HG03095 (cell line): ENCODE measurements around the gene ISY1.
"Not testable (repeated sequence)": the region's sequence is repeated elsewhere in the genome, so short reads cannot be mapped to it uniquely, and the experiment has no call there.

Experiments
- ATAC-seq: cut with Tn5 transposase; IDR thresholded peaks from one replicate; pipeline ENCODE4 v1.9.1; 2021; ENCODE audit warnings: moderate library complexity; ENCODE audit not compliant: unreplicated experiment

The ISY1 gene

GRCh38 chr3:129166579-129167332 is 5.9 kb upstream of the ISY1 start:
- ATAC-seq = no peak

- ATAC-seq = not testable (repeated sequence)
Measured at GRCh38 chr3:129165594-129165993, 4.7 kb upstream of the ISY1 start.

DNA sequence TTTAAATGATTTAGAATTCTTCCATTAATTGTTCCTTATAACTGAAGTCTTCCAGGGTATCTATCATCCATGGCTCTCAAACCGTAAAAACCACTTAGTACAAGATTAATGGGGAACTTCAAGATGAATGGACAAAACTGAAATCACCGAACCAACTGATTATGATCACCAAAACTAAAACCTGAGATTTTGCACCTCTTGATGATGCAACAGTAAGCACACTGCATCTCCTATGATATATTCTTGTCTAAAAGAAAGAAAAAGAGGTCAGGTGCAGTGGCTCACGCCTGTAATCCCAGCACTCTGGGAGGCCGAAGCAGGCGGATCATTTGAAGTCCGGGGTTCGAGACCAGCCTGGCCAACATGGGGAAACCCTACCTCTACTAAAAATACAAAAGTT is 3.6 kb upstream of the ISY1 start:
- no peak for ATAC-seq

GRCh38 chr3:129162729-129163579 is 2.1 kb upstream of the ISY1 start:
- ATAC-seq = no peak

- ATAC-seq = no peak
Measured at GRCh38 chr3:129161860-129162271, 1.0 kb upstream of the ISY1 start.

DNA sequence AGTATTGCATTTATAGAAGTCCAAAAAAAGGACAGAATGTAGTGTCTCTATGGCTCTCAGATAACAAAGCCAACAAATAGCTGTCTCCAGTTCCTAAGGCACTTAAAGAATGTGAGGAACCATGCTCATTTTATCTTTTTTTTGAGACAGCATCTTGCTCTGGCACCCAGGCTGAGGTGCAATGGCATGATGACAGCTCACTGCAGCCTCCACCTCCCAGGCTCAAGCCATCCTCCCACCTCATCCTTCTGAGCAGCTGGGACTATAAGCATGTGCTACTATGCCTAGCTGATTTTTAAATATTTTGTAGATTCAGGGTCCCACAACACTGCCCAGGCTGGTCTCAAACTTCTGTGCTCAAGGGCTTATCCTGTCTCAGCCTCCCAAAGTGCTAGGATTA is 16.1 kb downstream of the ISY1 start:
- ATAC-seq = no peak

DNA sequence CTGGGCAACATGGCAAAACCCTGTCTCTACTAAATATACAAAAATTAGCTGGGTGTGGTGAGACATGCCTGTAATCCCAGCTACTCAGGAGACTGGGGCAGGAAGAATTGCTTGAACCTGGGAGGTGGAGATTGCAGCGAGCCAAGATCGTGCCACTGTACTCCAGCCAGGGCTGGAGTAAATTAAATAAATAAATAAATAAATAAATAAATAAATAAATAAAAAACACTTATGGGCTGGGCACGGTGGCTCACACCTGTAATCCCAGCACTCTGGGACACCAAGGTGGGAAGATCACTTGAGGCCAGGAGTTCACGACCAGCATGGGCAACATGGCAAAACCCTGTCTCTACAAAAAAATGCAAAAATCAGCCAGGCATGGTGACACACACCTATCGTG is 19.9 kb downstream of the ISY1 start:
- ATAC-seq = not testable (repeated sequence)

DNA sequence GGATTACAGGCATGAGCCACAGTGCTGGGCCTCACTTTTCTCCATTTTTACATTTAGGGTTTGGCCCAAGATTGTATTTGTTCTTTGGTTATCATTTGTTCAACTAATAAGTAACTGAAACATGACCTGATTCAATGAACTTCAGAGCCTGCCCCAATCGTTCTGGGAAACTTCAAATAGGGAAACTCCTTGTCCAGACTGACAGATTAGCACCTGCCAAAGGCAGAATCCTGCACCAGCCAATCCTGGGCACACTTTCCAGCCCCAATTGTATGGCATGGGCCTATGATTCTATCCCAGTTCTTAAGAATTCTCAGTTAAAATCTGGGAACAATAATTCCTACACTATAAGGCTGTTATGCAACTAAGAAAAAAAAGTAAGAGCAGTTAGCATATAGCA is 21.0 kb downstream of the ISY1 start:
- no peak for ATAC-seq

- ATAC-seq = not testable (repeated sequence)
Measured at GRCh38 chr3:129136275-129136674, 24.6 kb downstream of the ISY1 start.

DNA sequence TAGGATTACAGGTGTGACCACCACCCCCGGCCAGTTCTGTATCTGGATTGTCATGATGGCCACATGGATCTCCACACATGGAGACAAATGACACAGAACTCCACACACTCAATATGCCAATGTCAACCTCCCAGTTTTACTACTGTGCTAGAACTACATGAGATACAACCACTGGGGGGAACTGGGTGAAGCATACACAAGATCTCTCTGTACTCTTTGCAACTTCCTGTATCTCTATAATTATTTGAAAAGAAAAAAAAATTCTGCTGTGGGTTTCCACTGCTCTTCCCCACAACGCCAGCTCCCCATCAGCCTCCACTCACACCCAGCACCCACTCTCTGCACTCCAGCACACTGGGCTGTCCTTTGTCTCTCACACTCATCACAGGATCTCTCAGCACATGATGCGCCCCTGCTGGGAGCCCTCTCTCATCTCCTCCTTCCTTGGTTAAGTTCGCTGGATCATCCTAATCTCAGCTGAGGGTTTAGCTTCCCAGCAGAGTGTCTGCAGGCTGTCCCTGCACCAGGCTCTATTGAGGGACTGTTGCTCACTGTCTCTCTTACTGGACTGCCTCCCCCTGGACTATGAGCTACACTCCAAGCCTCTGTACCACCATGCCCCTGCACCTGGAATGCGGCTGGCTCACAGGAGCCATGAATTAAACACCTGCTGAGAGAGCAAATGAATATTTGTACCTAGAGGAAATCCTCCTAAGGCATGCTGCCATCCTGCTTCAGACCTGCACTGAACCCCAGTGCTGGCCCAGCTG is 28.6 kb downstream of the ISY1 start:
- ATAC-seq = no peak

DNA sequence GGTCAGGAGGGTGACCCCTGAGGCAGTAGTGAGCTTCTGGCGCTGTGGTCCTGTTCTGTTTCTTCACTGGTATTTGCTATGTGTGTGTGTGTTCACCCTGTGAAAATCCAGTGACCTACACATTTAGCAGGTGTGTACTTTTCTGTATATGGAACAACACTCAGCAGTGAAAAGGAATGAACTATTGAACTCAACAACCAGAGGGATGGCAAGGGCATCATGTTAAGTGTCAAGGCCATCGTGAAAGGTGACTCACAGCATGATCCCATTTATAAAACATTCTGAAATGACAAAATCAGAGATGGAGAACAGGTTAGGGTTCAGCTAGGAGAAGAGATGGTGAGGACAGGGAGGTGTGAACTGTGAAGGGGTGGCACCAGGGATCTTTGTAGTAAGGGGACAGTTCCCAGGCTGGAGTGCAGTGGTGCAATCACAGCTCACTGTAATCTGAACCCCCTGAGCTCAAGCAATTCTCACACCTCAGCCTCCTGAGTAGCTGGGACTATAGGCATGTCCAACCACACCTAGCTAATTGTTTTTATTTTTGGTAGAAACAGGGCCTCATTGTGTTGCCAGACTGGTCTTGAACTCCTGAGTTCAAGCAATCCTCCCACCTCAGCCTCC is 29.3 kb downstream of the ISY1 start:
- no peak for ATAC-seq

GRCh38 chr3:129130291-129130813 is 30.5 kb downstream of the ISY1 start:
- ATAC-seq = no peak

DNA sequence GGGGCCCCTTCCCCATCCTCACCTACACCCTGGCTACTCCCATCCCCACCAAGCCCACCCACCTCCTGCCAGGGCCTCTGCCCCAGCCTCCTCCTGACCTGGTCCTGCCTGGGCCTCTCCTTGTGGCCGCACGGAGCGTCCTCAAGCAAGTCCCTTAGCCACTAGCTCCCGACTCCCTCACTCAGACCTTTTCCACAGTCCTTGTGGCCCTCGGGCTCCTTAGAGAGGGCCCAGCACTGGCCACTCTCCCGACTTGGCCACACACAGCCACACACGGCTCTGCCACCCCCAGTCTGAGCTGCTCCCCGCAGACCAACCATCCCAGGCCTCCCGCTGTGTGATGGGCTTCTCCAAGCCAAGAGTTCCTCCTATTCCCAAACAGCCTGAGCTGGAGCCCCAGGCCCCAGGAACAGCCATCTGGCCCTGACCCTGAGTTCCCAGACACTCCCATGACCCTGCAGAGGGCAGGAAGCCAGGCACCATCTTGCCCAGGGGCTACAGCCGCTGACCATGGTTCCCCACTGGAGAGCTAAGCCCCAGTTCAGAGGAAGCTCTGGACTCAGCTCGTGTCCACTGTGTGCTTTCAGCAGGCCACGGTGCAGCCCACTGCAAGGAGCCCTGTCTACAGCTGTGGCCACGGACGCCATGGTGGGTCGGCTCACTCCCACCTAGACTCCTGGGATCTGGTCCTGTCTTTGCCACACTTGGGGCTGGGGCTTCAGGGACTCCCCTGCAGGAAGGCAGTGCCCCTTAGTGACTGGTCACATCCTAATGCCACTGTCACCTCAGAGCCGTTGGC is 32.3 kb downstream of the ISY1 start:
- ATAC-seq = no peak

- no peak for ATAC-seq
Measured at GRCh38 chr3:129126726-129127280, 34.1 kb downstream of the ISY1 start.

DNA sequence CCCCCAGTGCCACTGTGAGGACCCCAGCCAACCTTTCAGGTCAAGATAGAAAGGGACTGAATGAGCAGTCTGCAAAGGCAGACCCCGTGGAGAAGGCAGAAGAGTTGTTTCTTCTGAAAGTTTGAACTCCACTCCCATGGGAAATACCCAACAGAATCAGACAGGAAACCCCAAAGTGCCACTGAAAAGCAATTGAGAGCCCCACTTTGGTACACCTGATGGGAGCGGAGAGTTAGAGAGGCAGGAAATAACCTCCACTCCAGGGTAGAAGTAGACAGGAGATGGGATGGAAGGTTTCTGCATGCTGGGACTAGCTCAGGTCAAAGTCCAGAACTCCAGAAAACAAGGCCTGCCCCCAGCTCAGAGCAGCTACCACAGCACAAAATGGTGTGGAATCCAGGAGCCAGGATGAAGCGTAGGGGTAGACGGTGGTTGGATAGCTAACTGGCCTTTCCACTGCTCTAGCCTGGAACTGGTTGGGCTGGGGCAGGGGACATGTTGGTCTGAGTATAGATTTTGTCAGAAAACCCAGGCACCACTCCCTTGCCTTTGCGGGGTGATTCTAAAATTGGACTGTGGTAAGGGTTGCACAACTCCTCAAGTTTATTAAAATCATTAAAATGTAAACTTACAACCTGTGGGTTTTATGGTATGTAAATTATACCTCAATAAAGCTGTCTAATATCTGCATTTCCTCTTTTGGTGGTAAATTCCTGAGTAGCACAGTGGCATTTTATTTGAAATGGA is 37.4 kb downstream of the ISY1 start:
- no peak for ATAC-seq

- no peak for ATAC-seq
Measured at GRCh38 chr3:129122412-129123011, 38.4 kb downstream of the ISY1 start.

DNA sequence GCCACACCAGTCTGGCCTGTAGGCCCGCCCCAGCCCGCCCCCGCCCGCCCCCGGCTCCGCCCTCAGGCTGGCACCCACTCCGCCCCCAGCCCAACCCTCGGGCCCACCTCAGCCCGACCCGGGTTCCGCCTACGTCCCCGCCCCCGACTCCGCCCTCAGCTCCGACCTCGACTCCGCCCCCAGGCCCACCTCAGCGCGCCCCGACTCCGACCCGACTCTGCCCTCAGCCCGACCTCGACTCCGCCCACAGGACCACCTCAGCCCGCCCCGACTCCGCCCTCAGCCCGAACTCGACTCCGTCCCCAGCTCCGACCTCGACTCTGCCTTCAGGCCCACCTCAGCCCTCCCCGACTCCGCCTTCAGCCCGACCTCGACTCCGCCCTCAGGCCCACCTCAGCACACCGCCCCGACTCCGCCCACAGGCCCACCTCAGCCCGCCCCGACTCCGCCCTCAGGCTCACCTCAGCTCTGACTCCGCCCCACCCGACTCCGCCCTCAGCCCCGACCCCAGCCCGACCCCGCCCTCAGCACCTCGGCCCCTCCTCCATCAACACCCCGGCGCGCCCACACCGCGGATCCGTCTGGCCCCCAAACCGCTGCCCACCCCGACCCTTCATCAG is 39.0 kb downstream of the ISY1 start, which contains the start of gene RAB43:
Gene RAB43 (minus strand): TSS at position 13 of the 620 bp plus-strand sequence. CDS start 315 bp downstream, outside the sequence.
- ATAC-seq = peak; percentile 41
